Measurements from ENCODE around the gene INSR.

DNA sequence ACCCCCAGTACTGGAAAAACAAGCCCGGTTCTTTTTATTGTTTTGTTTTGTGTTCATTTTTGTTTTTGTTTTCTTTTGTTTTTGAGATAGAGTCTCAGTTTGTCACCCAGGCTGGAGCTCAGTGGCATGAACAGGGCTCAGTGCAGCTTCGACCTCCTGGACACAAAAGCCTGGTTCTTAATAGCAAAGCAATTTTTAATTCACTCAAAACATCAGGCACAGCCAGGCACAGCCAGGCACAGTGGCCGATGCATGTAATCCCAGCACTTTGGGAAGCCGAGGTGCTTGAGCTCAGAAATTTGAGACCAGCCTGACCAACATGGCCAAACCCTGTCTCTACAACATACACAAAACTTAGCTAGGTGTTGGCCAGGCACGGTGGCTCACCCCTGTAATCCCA, 30.7 kb downstream of the INSR start:
- TF ChIP-seq CTCF (conservative IDR thresholded peaks at IDR 0.05; ENCODE audit: low read depth, low read length) (no peak), EZH2 (IDR thresholded peaks at IDR 0.05; ENCODE audit: low read length, unreplicated experiment) (no peak), EZH2phosphoT487 (IDR thresholded peaks at IDR 0.05; ENCODE audit: borderline replicate concordance, low read length) (no peak)
